ENCODE measurements around the gene SIL1.
"Not testable (repeated sequence)": the region's sequence is repeated elsewhere in the genome, so short reads cannot be mapped to it uniquely, and the experiment has no call there.

The SIL1 gene

DNA sequence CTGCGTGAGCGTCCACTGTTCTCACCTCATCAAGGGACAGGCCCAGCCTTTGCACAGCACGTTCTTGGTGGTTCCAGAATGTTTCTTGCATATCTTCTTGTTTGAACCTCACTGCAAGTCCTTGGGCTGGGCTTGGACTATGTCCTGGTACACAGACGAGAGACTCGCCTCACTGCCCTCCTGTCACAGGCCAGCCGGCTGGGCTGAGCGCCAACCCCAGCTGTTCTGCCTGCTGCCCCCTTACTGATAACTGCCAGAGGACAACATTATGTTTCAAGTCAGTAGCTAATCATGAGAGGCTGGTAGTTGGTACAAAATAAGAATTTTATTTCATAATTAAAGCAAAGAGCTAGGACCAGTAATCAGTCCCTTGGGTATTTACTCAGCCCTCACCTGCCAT lies 270.2 kb downstream of the SIL1 start:
- DNase-seq (no peak), ATAC-seq (no peak)
- peaks cover 43% of the 10 kb centered on the region for H3K36me3 Mint-ChIP-seq (ENCODE audit: low read depth)
- H3K9me3 Mint-ChIP-seq = no peaks in the 10 kb centered on the region
- H3K4me1 Mint-ChIP-seq = no peaks in the 10 kb centered on the region
- H3K27me3 Mint-ChIP-seq = no peaks in the 10 kb centered on the region
- H3K4me3 Mint-ChIP-seq = no peak overlapping the region
- no peak overlapping the region for H3K27ac Mint-ChIP-seq

DNA sequence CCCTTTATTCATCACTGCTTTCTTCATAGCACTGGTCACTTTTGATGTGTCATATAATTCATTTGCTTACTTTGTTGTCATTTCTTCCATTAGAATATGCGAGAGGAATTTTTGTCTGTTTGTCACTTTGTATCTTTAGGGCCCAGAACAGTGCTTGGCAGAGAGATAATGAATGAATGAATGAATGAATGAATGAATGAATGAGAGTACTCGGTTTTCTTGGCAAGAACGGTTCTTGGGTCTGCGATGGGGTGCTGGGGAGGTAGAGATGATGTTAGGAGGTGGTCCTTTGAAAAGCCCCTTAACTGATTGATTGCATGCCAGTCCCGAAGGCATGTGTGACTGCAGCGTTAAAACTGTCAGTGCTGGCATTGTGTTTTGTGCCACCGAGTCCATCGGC lies 270.6 kb downstream of the SIL1 start:
- Mint-ChIP-seq H3K9me3 (no peaks in the 10 kb centered on the region), H3K27me3 (no peaks in the 10 kb centered on the region), H3K36me3 (ENCODE audit: low read depth) (peaks cover 39% of the 10 kb centered on the region), H3K4me3 (no peak overlapping the region), H3K4me1 (no peaks in the 10 kb centered on the region), H3K27ac (no peak overlapping the region)
- DNase-seq = no peak
- ATAC-seq = no peak

GRCh38 chr5:138926688-138927448 lies 271.3 kb downstream of the SIL1 start:
- Mint-ChIP-seq H3K27me3 (no peaks in the 10 kb centered on the region), H3K27ac (no peak overlapping the region), H3K9me3 (no peaks in the 10 kb centered on the region), H3K36me3 (ENCODE audit: low read depth) (peaks cover 36% of the 10 kb centered on the region), H3K4me3 (no peak overlapping the region), H3K4me1 (no peaks in the 10 kb centered on the region)
- ATAC-seq (no peak), DNase-seq (no peak)

DNA sequence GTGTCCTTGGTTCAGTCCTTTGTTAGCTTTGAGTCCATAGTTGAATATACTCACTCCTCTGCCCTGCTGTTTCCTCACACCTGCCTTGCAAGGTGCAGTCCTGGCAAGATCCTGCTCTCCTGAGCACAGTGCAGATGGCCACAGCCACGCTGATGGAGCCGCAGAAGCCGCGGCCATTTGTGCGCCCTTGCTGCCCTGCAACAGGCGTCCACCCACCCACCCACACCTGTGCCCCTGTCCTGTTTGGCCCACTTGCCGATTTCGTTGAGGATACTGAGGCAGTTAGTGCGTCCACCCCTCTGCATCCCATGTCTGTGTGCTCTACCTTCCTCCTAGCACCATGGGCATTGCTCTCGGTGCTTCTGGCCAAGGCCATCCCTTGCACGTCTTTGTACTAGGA lies 271.9 kb downstream of the SIL1 start:
- ATAC-seq (no peak), DNase-seq (no peak)
- Mint-ChIP-seq H3K27me3 (no peaks in the 10 kb centered on the region), H3K4me1 (no peaks in the 10 kb centered on the region), H3K9me3 (no peaks in the 10 kb centered on the region), H3K36me3 (ENCODE audit: low read depth) (peaks cover 32% of the 10 kb centered on the region), H3K27ac (no peak overlapping the region), H3K4me3 (no peak overlapping the region)

DNA sequence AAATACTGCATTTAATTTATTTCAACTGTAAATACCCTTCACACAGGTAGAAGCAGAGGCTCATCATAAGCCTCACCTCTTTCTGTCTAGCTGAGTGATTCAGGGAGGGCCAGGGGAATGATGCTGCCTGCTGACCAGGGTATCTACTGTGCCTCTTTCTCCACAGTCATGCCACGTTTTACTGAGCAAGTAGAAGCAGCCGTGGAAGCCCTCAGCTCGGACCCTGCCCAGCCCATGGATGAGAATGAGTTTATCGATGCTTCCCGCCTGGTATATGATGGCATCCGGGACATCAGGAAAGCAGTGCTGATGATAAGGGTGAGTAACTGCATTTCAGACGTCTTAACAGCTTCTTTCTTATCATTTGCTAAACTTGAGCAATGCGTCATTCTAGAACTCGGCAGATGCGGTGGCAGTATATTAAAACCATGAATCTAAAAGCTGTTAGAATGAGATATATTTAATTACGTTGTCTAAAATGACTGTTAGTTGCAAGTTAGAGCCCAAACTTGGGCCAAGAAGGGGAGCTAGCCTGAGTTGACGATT lies 273.0 kb downstream of the SIL1 start:
- no peak overlapping the region for H3K27ac Mint-ChIP-seq
- H3K4me1 Mint-ChIP-seq = no peaks in the 10 kb centered on the region
- H3K36me3 Mint-ChIP-seq (ENCODE audit: low read depth) = peaks cover 21% of the 10 kb centered on the region
- H3K4me3 Mint-ChIP-seq = no peak overlapping the region
- ATAC-seq (no peak), DNase-seq (no peak)
- H3K9me3 Mint-ChIP-seq = no peaks in the 10 kb centered on the region
- H3K27me3 Mint-ChIP-seq = no peaks in the 10 kb centered on the region

- Mint-ChIP-seq H3K27me3 (no peaks in the 10 kb centered on the region), H3K4me3 (no peak overlapping the region), H3K4me1 (no peaks in the 10 kb centered on the region), H3K9me3 (no peaks in the 10 kb centered on the region), H3K36me3 (ENCODE audit: low read depth) (peaks cover 21% of the 10 kb centered on the region), H3K27ac (no peak overlapping the region)
- ATAC-seq (no peak), DNase-seq (no peak)
Observed at GRCh38 chr5:138922494-138922893, 275.7 kb downstream of the SIL1 start.

DNA sequence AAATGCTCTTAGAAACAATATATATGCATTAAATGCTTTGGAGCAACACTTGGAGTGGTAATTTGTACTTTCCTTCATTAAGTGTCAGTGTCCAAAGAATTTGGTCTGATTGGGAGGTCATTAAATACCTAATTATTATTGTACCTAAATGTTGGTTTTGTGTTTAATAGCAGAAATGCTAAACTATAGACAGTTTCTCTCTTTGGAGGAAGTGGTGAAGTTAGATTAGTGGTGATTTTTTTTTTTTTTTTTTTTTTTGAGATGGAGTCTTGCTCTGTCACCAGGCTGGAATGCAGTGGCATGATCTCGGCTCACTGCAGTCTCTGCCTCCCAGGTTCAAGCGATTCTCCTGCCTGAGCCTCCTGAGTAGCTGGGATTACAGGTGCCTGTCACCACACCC lies 276.8 kb downstream of the SIL1 start:
- H3K4me1 Mint-ChIP-seq, H3K9me3 Mint-ChIP-seq, H3K4me3 Mint-ChIP-seq, H3K27me3 Mint-ChIP-seq, H3K27ac Mint-ChIP-seq, DNase-seq, ATAC-seq: not testable (repeated sequence)
- H3K36me3 Mint-ChIP-seq (ENCODE audit: low read depth) = peaks cover 15% of the 10 kb centered on the region

GRCh38 chr5:138920181-138920580 lies 278.0 kb downstream of the SIL1 start:
- H3K27me3 Mint-ChIP-seq = peaks cover 2% of the 10 kb centered on the region
- H3K9me3 Mint-ChIP-seq = no peaks in the 10 kb centered on the region

GRCh38 chr5:138918686-138919085 lies 279.5 kb downstream of the SIL1 start:
- H3K9me3 Mint-ChIP-seq = no peaks in the 10 kb centered on the region
- peaks cover 2% of the 10 kb centered on the region for H3K27me3 Mint-ChIP-seq
- no peak overlapping the region for H3K27ac Mint-ChIP-seq
- DNase-seq (no peak), ATAC-seq (no peak)
- no peaks in the 10 kb centered on the region for H3K4me1 Mint-ChIP-seq
- H3K36me3 Mint-ChIP-seq (ENCODE audit: low read depth) = peaks cover 12% of the 10 kb centered on the region
- H3K4me3 Mint-ChIP-seq = no peak overlapping the region

More at GRCh38 chr5:138920181-138920580, 278.0 kb downstream of the SIL1 start:
- H3K4me1 Mint-ChIP-seq = no peaks in the 10 kb centered on the region
- no peak overlapping the region for H3K4me3 Mint-ChIP-seq
- no peak overlapping the region for H3K27ac Mint-ChIP-seq
- no peak for DNase-seq
- no peak for ATAC-seq
- H3K36me3 Mint-ChIP-seq (ENCODE audit: low read depth) = peaks cover 12% of the 10 kb centered on the region

- peaks cover 2% of the 10 kb centered on the region for H3K27me3 Mint-ChIP-seq
- ATAC-seq (no peak), DNase-seq (no peak)
- no peak overlapping the region for H3K27ac Mint-ChIP-seq
- no peaks in the 10 kb centered on the region for H3K4me1 Mint-ChIP-seq
- H3K4me3 Mint-ChIP-seq = no peak overlapping the region
- no peaks in the 10 kb centered on the region for H3K9me3 Mint-ChIP-seq
- H3K36me3 Mint-ChIP-seq (ENCODE audit: low read depth) = peaks cover 23% of the 10 kb centered on the region
Observed at GRCh38 chr5:138914338-138914737, 283.8 kb downstream of the SIL1 start.

DNA sequence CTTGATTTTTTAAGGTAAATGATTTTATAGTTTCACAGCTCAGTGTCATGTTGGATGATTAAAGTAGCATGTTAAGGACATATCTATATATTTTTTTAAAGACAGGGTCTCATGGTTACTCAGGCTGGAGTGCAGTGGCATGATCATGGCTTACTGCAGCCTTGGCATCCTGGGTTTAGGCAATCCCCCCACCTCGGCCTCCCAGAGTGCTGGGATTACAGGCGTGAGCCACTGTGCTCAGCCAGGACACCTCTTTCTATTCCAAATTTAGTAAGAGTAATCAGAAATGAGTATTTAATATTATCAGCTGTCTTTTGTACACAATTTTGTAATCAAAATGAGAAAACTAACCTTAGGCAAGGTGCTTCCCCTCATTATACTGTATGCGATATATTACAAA lies 284.4 kb downstream of the SIL1 start:
- Mint-ChIP-seq H3K27me3 (peaks cover 2% of the 10 kb centered on the region), H3K36me3 (ENCODE audit: low read depth) (peaks cover 23% of the 10 kb centered on the region), H3K4me1 (no peaks in the 10 kb centered on the region), H3K9me3 (no peaks in the 10 kb centered on the region), H3K4me3 (no peak overlapping the region), H3K27ac (no peak overlapping the region)
- ATAC-seq = no peak
- no peak for DNase-seq

DNA sequence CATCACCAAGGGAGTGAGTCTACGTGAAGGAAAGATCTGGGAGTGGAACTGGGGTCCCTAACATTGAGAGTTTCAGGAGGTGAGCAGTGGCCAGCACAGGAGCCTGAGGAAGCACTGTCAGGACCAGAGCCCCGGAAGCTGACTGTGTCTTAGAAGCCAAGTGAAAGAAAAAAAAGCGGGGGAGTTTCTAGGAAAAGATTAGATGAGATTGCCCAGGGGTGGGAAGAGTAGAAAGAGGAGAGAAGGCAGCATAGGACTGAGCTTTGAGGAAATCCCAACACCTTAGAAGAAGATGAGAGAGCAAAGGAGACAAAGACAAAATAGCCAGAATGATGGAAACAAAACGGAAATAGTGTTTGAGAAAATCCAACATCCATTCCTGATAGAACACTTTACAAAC lies 286.1 kb downstream of the SIL1 start:
- peaks cover 23% of the 10 kb centered on the region for H3K36me3 Mint-ChIP-seq (ENCODE audit: low read depth)
- no peaks in the 10 kb centered on the region for H3K4me1 Mint-ChIP-seq

DNA sequence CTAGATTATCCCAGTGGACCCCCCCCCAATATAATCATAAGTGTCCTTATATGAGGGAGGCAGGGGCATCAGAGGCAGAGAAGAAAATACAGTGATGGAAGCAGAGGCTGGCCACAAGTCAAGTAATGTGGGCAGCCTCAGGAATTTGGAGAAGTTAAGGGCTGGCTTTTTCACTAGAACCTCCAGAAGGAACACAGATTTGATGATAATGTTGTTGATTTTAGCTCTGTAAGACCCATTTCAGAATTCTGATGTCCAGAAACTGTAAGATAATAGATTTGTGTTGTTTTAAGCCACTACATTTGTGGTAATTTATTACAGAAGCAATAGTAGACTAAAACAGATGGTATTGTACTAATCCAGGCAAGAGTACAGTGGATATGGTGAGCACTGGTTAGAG lies 286.7 kb downstream of the SIL1 start:
- Mint-ChIP-seq H3K9me3 (no peaks in the 10 kb centered on the region), H3K27me3 (peaks cover 2% of the 10 kb centered on the region), H3K27ac (no peak overlapping the region), H3K36me3 (ENCODE audit: low read depth) (peaks cover 27% of the 10 kb centered on the region), H3K4me1 (no peaks in the 10 kb centered on the region), H3K4me3 (no peak overlapping the region)
- DNase-seq (no peak), ATAC-seq (no peak)

More for the DNA sequence above, 286.1 kb downstream of the SIL1 start:
- no peak overlapping the region for H3K4me3 Mint-ChIP-seq
- H3K9me3 Mint-ChIP-seq = no peaks in the 10 kb centered on the region
- DNase-seq = no peak
- peaks cover 2% of the 10 kb centered on the region for H3K27me3 Mint-ChIP-seq
- H3K27ac Mint-ChIP-seq = no peak overlapping the region
- no peak for ATAC-seq

DNA sequence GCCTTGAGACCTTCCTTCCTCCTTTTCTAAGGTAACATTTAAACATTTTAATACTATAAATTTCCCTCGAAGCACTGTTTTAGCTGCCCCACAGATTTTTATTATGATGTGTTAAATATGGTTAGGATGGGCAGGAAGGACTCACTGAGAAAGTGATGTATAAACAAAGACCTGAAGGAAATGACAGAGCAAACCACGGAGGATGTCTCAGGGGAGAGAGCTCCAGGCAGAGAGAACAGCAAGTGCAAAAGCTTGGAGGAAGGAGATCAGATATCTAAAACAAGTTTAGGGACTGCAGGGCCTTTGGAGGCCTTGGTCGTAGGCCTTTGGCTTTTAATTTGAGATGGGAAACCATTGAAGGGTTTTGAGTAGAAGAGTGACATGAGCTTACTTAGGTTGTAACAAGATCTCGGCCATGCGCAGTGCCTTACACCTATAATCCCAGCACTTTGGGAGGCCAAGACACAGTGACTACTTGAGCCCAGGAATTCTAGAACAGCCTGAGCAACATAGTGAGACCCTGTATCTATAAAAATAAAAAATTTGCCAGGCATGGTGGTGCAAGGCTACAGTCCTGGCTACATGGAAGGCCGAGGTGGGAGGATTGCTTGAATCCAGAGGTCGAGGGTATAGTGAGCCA lies 287.5 kb downstream of the SIL1 start:
- Mint-ChIP-seq H3K27me3 (no peaks in the 10 kb centered on the region), H3K27ac (no peak overlapping the region), H3K4me1 (no peaks in the 10 kb centered on the region), H3K36me3 (ENCODE audit: low read depth) (peaks cover 29% of the 10 kb centered on the region), H3K4me3 (no peak overlapping the region), H3K9me3 (no peaks in the 10 kb centered on the region)
- no peak for DNase-seq
- ATAC-seq = no peak

GRCh38 chr5:138909734-138910133 lies 288.4 kb downstream of the SIL1 start:
- Mint-ChIP-seq H3K27me3 (no peaks in the 10 kb centered on the region), H3K36me3 (ENCODE audit: low read depth) (peaks cover 32% of the 10 kb centered on the region), H3K27ac (no peak overlapping the region), H3K9me3 (no peaks in the 10 kb centered on the region), H3K4me1 (no peaks in the 10 kb centered on the region), H3K4me3 (no peak overlapping the region)
- ATAC-seq (no peak), DNase-seq (no peak)

Data from activated naive CD8-positive, alpha-beta T cell treated with anti-CD3 and anti-CD28 coated beads, Interleukin-2, amount 50 U/mL, for 24 hours (primary cell).